IPS-18c (cell line): ENCODE results near the gene LAMA5.

Source experiments
- H3K4me3 ChIP-seq: 2 replicates; pipeline ENCODE4 v1.7.0; 2013; ENCODE audit warnings: low read depth, mild to moderate bottlenecking, low read length, moderate library complexity; ENCODE audit not compliant: insufficient read depth
- H3K9me3 ChIP-seq: one replicate; pipeline ENCODE4 v1.6.1; 2013; ENCODE audit warnings: mild to moderate bottlenecking, low read length, moderate library complexity; ENCODE audit not compliant: control insufficient read depth, insufficient read depth

Gene LAMA5

DNA sequence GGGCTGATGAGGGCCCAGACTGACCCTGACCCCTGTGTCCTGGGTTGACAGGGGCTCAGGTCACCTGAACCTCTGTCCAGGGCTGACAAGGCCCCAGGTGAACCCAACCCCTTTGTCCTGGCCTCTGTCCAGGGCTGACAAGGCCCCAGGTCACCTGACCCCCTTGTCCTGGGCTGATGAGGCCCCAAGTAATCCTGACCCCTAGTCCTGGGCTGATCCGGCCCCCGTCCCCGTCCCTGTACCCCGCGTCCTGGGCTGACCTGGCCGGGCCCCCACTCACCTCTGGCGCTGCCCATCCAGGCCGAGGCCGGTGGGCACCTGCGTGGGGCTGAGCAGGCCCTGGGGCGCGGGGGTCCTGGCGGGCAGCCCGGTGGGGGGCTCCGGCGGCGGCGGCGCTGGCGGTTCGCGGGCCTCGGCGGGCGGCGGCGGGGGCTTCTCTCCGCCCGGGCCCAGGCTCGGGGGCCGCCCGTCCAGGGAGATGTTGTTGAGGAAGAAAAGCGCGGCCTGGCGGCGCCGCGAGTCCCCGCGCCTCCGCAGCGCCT lies 39.6 kb upstream of the LAMA5 start:
- H3K4me3 ChIP-seq = peak overlapping the region; percentile 56
- H3K9me3 ChIP-seq = no peaks in the 10 kb centered on the region

DNA sequence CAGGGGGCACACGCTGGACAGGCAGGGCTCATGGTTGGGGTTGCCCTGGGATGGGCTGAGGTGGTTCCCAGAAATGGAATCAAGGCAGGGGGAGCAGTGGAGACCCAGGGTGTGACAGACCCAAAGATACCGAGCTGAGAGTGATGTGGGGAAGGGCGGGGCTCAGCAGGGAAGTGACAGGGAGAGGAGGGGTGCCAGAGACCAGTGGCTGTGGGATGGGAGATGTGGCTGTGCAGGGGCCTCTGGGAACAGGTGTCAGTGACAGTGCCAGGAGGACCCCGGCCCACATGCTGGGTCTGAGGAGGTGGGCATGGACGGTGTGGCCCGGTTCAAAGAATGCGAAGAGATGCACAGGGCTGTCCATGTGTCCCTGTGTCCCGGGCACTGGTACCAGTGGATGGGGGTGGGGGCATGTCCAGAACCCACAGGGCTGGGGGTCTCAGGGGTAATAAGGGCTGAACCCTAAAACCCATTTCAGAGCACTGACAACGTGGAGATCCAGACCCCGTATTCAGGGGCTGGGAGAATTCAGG lies 38.9 kb upstream of the LAMA5 start:
- Histone ChIP-seq H3K9me3 (no peaks in the 10 kb centered on the region), H3K4me3 (peak overlapping the region; percentile 56)

DNA sequence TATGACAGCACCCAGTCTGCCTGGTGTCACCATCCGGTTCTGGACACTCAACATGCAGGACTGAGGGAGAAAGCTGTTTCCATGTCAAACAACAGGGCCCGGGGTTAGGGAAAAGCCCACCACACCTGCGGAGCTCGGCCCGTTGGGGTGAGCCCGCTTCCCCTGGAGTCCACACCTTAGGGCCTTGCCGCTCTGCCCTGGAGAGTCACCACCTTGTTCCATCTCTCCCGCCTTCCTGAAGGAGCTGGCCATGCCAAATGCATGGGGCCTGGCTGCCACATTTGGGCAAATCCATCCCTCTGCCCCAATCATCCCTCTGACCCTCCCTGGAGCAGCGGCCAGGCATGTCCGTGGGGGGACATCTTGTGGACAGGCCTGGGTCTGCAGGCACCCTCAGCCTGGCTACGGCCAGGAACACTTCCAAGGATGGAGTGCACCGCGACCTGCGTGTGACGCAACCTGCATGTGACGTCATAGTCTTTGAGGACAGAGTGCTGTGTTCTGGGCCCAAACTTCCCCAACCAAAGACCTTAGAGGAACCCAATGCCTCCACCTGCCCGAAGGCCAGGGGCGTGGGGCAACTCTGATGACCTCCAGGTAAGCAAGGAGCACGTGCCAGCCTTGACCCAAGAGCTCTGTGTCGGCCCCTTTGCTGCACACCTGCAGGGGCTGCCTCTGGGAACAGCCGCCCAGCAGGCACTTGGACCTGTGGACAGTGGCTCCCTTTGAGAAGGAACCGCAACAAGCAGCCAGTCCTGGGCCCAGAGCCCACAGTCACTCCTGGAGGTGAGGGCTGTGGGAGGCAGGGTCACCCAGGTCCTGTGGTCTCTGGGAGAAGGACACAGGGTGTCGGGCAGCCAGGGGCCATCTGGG lies 38.2 kb upstream of the LAMA5 start:
- H3K9me3 ChIP-seq = no peaks in the 10 kb centered on the region
- H3K4me3 ChIP-seq = no peak overlapping the region

GRCh38 chr20:62404761-62405107 lies 37.6 kb upstream of the LAMA5 start:
- Histone ChIP-seq H3K4me3 (no peak overlapping the region), H3K9me3 (no peaks in the 10 kb centered on the region)

DNA sequence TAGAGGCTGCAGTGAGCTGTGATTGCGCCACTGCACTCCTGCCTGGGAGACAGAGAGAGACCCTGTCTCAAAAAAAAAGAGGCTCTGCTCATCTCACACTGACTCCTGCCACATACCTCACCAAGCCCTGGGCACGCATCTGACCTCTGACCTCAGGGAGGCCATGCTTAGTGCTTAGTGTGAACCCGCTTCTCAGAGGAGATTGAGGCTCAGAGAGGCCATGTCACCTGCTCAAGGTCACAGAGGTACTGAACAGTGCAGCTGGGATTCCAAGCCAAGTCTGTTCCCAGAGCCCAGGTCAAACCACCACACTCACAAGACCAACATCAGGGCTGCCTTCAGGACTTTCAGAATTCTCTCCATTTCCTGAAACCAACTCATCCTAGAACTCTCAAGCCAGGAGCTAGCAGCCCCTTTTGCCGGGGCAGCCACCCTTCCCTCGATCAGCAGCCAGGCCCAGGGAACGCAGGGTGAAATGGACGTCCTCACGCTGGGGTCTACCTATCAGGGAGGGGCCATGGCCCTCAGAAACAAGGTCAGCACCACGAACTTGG lies 37.1 kb upstream of the LAMA5 start:
- Histone ChIP-seq H3K4me3 (no peak overlapping the region), H3K9me3 (no peaks in the 10 kb centered on the region)

GRCh38 chr20:62403331-62403730 lies 36.2 kb upstream of the LAMA5 start:
- Histone ChIP-seq H3K4me3 (no peak overlapping the region), H3K9me3 (no peaks in the 10 kb centered on the region)

GRCh38 chr20:62402456-62403150 lies 35.5 kb upstream of the LAMA5 start:
- H3K9me3 ChIP-seq = peaks cover 2% of the 10 kb centered on the region
- no peak overlapping the region for H3K4me3 ChIP-seq

GRCh38 chr20:62401331-62401779 lies 34.2 kb upstream of the LAMA5 start:
- peaks cover 2% of the 10 kb centered on the region for H3K9me3 ChIP-seq
- H3K4me3 ChIP-seq = no peak overlapping the region

- Histone ChIP-seq H3K4me3 (no peak overlapping the region), H3K9me3 (peaks cover 2% of the 10 kb centered on the region)
Observed at GRCh38 chr20:62400541-62400940, 33.4 kb upstream of the LAMA5 start.

DNA sequence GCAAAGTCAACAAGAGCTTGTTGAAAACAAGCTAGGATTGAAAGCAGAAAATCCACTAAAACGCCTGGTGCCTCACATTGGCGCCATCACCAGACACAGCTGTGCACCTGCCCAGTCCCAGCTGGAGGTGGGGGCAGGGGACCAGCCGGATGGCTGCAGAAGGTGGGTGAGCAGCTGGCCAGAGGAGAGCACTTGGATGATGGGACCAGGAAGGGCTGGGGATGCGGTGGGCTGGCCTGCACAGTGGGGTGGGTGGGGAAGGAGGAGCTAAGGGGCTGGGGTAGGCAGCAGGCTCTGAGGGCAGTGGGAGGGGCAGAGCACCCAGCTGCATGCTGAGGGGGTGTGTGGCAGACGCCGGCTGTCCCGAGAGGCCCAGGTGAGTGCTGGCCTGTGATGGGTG lies 32.9 kb upstream of the LAMA5 start:
- H3K9me3 ChIP-seq = peaks cover 2% of the 10 kb centered on the region
- H3K4me3 ChIP-seq = no peak overlapping the region

DNA sequence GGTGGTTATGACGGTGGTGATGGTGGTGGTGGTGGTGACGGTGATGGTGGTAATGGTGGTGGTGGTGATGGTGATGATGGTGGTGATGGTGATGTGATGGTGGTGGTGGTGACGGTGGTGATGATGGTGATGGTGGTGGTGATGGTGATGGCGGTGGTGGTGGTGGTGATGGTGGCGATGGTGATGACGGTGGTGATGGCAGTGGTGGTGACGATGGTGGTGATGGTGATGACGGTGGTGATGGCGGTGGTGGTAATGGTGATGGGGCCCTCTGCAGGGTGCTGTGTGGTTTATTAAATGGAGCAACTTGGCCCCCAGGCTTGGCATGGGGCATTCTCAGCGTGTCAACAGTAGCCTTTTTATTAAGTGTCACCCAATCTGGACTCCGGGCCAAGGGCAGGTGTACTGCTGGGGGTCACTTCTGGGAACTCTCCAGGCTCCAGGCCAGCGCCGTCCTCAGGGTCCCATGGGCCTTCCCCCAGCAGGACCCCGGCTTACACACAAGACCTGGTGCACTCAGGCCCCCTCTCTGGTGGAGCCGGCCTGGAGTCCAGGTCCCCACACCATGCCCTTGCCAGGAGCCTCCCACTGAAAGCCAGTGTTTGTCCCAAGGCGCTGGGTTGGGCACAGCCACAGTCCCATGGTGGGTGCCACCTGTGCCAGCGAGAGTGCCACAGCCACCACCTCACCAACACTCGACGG lies 31.2 kb upstream of the LAMA5 start:
- H3K9me3 ChIP-seq = peaks cover 2% of the 10 kb centered on the region
- no peak overlapping the region for H3K4me3 ChIP-seq

DNA sequence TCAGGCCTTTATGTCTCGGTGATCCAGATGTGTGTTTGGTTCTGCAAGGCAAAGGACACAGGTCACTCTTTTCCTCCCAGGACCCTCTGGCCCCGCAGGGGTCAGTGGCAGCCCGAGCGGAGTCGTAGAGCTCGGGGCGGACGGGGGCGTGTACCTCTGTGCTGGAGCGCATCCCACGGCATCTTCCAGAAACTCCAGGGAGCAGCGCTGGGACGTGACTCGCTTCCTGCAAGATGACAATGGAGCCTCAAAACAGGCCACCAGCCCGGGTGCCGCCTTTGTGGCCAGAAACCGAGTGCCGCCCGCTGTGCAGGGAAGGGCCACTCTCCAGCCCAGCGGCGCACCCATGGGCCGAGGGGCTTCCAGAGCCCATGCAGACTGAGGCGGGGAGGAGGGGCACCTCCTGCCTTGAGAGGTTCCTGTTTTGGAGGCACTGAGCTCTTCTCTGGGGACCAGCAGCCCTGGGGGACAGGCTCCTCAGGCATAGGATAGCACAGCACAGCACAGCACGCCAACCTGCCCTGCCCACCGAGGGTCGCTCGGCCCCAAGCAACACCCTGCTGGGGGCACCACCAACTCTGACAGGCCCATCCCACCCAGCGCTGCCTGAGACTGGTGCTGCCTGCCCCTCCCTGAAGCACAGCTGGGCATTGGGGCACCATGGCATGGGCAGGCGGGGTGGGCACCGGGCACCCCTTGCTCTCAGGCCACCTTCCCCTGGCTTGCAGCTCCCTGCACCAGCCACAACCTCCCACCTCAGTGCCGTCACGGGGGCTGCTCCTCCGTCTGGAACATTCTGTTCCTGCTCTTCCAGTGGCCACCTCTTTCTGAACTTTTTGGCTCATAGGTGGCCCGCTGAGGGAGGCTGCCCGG lies 29.5 kb upstream of the LAMA5 start:
- H3K4me3 ChIP-seq = no peak overlapping the region
- peaks cover 2% of the 10 kb centered on the region for H3K9me3 ChIP-seq

- H3K4me3 ChIP-seq = no peak overlapping the region
Observed at GRCh38 chr20:62395311-62396242, 28.5 kb upstream of the LAMA5 start.

GRCh38 chr20:62394248-62395245 lies 27.4 kb upstream of the LAMA5 start:
- Histone ChIP-seq H3K9me3 (peaks cover 2% of the 10 kb centered on the region), H3K4me3 (no peak overlapping the region)

More at GRCh38 chr20:62395311-62396242, 28.5 kb upstream of the LAMA5 start:
- H3K9me3 ChIP-seq = peaks cover 2% of the 10 kb centered on the region
